Head of caudate nucleus (tissue), 42 donors: ENCODE data around the gene LRIT2.
"Not testable (repeated sequence)": the region's sequence is repeated elsewhere in the genome, so short reads cannot be mapped to it uniquely, and the experiment has no call there.

Experiments
- DNase-seq, 42 donors: peaks; one replicate each; pipeline versions ENCODE4 v3.0.0 to v3.0.0-alpha.2; 2020 to 2021; ENCODE audit warnings: mixed read lengths in 7 of 42
- intact Hi-C: fragments of 100-400 bp; cut with DNase I; formaldehyde crosslinking; loops from one replicate; pipeline ENCODE4 v1.15.0; 2022

LRIT2 gene

DNA sequence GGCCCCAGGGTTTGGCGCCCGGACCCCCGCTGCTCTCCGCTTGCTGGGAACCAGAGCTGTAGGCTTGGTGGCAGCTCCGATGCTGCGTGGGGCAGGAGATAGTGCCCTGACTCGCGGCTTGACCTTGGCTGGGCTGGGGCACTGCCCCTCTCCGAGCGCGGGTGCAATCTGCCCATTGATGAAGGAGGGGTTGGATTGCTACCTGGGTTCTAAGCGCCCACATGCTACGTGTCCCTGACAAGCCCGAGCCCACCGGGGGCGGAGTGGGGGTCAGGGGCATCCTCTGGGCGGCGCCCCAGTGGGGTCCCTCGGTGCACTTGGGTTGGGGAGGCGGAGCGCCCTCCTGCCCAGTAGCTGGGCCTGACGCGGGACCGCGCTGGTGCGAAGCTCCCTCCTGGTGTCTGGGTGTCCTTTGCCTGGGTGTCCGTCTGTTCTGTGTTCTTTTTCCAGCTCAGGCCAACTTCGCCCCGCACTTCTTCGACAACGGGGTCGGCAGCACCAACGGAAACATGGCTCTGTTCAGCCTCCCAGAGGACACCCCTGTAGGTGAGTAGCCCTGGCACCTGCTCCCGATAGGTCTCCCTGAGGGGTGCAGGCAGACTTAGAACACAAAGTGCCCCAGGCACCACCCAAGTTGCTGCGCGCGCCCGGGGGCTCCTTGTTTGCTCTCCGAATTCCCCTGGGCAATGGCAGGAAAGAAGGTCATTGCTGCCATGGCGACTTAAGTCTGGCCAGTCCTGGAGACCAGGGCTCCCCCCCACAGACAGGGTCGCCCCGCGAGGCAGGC, 30.1 kb downstream of the LRIT2 start:
- no peak for DNase-seq
- intact Hi-C loops = no loop called here

- peak in 40 of 42 donors; percentile 43 to 80 (median 62) for DNase-seq
- intact Hi-C loops = no loop called here
Observed at GRCh38 chr10:84194424-84195043, 30.8 kb downstream of the LRIT2 start, which contains the start of gene CDHR1. TSS of gene CDHR1 (plus strand) at chr10:84194537. CDS start at chr10:84194761, 224 bp downstream.

DNA sequence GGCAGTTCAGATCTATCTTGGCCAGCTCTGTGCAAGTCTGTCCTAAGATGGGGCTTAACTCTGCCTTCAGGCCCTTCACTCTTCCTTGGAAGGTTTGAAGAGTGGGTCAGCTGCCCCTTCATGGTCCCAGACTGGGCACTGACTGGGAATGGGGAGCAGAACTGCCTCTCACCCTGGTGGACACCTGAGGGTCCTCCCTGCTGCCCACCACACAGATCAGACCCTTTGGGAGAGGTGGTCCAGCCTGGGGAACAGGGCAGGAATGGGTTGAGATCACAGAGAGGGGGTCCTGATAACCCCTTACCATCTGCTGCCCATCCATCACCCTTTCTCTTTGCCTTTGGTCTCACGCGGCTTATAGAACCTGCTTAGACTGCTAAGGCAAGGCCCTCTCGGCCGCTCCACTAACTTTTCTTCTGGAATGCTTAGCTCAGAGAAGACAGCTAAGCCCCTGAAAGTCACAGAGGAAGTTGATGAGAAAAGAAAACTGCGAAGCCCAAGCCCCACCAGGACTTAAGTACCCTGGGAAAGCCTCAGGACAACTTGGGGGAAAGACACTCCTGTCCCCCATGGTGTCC, 31.4 kb downstream of the LRIT2 start:
- intact Hi-C loops = no loop called here
- no peak for DNase-seq

GRCh38 chr10:84193327-84193726, 32.0 kb downstream of the LRIT2 start:
- intact Hi-C loops = no loop called here
- no peak for DNase-seq

DNA sequence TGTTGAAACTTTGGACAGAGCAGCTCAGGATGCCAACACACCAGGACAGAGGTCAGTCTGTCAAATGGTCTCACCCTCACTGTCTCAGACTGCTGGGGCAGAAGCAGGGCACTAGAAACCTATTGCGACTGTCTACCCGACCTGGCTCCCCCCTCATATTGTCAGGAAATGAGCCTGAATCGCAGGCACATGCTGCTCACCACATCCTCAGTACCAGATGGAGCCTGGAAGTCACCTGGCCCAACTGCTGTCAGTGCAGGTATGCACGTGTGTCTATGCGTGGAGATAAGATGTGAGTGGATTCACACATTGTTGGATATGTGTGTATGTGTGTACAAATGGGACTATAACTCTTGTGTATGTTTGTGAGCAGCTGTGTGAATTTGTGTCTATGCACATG, 34.2 kb downstream of the LRIT2 start:
- DNase-seq = no peak
- intact Hi-C loops = no loop called here

- no peak for DNase-seq
- intact Hi-C loops = no loop called here
Observed at GRCh38 chr10:84190621-84191020, 34.7 kb downstream of the LRIT2 start.

DNA sequence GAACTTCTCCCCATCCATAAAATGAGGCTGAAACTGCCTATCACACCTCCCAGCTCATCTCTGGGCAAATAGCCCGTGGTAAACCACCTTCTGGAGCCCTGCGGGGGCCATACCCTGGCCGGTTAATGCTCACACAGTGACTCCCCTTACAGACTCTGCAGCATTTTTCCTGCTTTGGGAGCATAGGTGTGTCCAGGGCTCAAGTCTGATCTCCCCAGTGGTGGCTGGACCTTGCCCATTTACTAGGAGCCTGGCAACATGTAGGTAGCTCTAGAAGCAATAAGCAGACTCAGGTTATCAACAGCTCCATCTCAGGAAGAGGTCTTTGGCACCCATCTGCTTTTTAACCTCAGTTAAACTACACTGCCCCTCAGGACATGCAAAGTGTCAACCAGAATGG, 36.5 kb downstream of the LRIT2 start:
- DNase-seq = no peak
- intact Hi-C loops = no loop called here

DNA sequence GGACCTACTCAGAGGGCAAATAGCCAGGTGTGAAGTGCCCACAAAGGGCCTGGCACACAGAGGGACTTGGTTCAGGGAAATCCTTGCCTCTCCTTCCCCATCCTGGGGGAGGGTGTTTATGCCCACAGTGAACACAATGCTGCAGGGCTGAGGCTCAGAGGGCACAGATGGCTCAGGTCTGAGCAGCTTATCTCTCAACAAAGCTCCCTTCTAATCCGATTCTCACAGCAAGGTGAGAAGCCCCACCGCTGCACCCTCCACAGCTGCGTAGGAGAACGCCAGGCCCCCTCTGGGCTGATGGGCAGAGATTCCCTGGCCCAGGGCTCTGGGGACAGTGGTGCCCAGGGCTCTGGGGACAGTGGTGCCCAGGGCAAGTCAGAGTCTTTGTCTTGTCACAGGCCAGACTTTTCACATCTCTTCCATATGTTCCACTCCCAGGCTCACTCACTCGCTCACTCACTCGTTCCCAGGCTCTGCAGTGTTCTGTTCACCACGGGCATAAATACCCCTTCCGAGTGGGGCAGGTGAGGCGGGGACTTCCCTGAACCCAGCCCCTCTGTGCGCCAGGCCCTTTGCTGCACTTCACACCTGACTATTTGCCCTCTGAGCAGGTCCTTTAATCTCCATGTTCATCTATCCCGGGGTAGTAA, 39.7 kb downstream of the LRIT2 start:
- intact Hi-C loops = no loop called here
- no peak for DNase-seq

GRCh38 chr10:84184517-84184916, 40.8 kb downstream of the LRIT2 start:
- DNase-seq = no peak
- intact Hi-C loops = no loop called here

- DNase-seq = no peak
- intact Hi-C loops = no loop called here
Observed at GRCh38 chr10:84181631-84182030, 43.7 kb downstream of the LRIT2 start.

DNA sequence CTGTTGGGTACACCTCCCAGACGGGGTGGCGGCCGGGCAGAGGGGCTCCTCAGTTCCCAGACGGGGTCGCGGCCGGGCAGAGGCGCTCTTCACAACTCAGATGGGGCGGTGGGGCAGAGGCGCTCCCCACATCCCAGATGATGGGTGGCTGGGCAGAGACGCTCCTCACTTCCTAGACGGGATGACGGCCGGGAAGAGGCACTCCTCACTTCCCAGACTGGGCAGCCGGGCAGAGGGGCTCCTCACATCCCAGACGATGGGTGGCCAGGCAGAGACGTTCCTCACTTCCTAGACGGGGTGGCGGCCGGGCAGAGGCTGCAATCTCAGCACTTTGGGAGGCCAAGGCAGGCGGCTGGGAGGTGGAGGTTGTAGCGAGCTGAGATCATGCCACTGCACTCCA, 45.0 kb downstream of the LRIT2 start:
- DNase-seq = peak in 1 of 42 donors; percentile 15
- intact Hi-C loops = not testable (repeated sequence)

- intact Hi-C loops = no loop called here
- DNase-seq = peak in 21 of 42 donors; percentile 16 to 83 (median 41)
Observed at GRCh38 chr10:84179059-84179710, 46.2 kb downstream of the LRIT2 start.

GRCh38 chr10:84178160-84178609, 47.2 kb downstream of the LRIT2 start:
- DNase-seq = peak in 1 of 42 donors; percentile 5
- intact Hi-C loops = no loop called here

GRCh38 chr10:84177541-84178141, 47.7 kb downstream of the LRIT2 start:
- intact Hi-C loops = no loop called here
- peak in 1 of 42 donors; percentile 20 for DNase-seq

DNA sequence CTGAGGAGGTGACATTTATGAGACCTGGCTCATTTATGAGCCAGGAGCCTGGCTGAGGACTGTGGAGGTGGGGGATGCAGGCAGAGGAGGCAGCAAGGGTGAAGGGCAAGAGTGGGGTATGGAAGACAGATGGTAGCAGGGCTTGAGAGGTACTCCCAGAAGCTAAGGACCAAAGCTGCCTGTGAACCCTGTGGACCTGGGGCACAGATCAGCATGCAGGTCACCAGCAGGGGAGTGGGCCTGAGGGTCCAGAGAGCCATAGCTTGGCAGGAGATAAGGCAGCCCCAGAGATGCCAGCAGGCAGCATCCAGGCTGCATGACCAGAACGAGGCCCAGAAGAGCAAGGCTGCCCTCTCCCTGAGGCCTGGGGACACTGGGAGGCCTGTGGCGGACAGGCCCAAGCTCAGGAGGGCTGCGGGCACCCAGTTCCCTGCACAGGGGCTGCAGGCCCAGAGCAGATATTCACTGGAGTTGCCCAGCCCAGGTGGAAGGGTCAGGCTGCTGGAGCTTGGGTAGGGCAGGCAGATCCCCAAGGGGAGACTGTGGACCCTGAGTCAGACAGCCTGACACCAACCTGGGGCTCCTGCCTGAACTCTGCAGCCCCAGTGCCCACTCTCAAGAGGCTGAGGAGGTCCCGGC, 48.4 kb downstream of the LRIT2 start:
- intact Hi-C loops = no loop called here
- peak in 2 of 42 donors; percentile 7 to 15 for DNase-seq

- peak in 2 of 42 donors; percentile 6 to 20 for DNase-seq
- intact Hi-C loops = no loop called here
Observed at GRCh38 chr10:84176351-84176750, 49.0 kb downstream of the LRIT2 start.

- intact Hi-C loops = no loop called here
- peak in 1 of 42 donors; percentile 10 for DNase-seq
Observed at GRCh38 chr10:84175436-84175835, 49.9 kb downstream of the LRIT2 start.

- intact Hi-C loops = no loop called here
- peak in 2 of 42 donors; percentile 3 to 11 for DNase-seq
Observed at GRCh38 chr10:84173501-84173929, 51.8 kb downstream of the LRIT2 start, which contains the start of gene GPR15LG. TSS of gene GPR15LG (plus strand) at chr10:84173801. CDS start at chr10:84173852, 51 bp downstream.
